COLO829 (cell line): ENCODE measurements around the gene RETREG1.
A peak's percentile ranks its signal among the peaks of the same experiment; 100 is the strongest.

Source experiments
- DNase-seq: peaks from one replicate; pipeline ENCODE4 v3.0.0; 2012; ENCODE audit warnings: low spot score

The RETREG1 gene

DNA sequence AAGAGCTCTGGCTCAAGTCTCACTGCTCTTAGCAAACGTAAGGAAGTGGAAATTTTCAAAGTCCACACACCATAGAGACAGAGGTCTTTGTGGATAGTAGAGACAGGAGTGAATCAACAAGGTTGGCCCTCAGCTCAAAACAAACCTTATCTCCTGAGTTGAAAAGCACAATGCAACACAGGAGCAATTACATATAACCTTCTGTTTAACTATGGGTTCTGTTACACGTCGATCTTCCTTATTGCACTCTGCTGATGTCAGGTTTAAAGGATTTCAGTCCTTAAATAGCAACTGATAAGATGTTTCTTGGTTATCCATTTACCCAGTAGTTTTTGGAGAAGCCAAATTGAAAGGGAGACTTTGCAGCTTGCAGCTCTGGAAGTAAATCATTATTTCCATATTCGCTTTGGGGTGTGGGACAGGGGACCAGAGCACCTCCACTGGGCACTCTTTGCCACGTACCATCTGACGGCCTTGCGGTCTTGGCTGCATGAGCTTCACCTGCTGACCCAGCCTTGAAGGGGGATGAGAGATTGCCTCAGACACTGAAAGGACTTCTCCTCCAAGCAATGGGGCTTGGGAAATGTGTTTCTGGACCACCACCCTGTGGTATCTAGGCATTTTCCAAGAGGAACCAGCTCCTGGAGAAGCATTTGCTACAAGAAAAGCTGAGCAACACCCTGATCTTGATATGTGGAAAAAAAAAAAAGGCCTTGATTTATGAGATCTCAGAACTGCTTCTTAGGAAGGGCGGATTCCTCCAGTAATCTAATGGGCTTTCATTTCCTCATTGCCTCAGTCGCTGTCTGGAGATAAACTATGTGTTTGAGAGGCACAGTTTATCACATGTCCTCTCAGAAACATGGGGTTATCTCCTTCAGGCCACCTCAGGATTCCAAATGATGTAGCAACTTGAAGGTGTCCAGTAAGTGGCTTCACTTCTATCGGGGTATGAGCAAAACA, 95.0 kb downstream of the RETREG1 start:
- no peak for DNase-seq

DNA sequence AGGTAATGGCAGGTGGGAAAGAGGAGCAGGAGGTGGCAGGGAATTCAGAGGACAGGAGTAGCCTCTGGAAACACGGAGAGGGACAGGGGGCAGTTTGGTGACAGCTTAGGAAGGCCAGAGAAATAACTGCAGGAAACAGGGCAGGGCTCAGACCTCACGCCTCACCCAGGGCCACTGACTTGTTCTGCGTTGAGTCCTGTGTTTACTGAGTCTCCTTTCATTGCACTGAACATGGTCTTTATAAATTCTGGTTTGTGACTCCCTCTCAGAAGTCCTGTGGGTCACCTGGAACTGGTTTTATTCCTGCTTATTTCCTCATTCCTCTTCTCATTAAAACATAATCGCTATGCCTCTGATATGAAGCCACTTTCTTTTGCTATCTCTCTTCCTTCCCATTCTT, 96.0 kb downstream of the RETREG1 start:
- DNase-seq = no peak

DNA sequence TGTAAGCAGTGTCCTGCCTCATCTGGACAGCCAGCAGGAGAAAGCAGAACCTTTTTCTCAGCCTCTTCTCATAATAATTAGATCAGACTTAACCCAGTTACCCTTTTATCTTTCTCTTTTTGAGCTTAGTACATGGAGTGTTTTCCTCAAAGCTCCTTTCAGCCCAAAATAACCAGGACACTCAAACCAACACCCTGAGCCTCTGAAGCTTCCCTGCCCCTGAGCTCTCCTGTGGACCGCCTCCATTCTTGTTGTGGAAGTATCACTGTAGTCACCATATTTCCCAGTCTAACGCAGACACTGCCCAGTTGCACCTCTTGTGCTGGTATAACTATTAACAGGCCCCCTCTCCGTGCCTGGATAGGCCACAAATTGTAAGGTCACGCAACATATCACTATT, 97.4 kb downstream of the RETREG1 start:
- DNase-seq = no peak

DNA sequence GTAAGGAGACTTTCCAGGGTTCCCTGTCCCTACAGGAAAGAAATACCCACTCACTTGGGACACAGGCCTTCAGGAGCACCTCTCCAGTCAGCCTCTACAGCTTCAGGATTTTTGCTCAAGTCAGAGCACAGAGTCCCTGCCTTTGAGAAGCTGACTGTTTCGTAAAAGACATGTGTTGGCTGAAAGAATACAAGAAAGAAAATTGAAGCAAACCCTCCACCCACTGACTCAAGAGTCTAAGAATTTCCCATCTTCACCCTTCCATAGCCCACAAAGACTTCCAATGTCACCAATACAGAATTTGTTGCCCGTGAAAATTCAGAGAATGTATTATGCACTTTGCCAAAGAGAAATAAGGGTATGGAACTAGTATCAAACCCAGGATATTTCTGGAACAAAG, 98.2 kb downstream of the RETREG1 start:
- no peak for DNase-seq

DNA sequence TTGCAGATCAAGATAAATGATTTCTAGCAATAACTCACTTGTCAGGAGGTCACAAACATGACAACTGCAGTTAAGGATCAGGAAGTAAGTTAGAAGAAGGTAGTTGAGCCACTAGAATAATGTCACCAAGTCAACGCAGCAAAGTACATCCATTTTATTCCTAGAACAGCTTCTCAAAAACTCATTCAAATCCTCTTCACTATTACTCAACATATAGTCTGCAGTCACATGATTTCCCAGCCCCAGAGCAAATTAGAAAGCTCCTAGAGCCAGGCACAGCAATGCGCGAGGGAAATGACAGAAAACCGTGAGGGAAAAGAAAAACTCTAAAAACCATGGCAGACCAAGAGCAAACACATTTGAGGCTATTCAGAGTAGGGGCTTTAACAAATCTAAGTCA, 101.3 kb downstream of the RETREG1 start:
- DNase-seq = no peak

DNA sequence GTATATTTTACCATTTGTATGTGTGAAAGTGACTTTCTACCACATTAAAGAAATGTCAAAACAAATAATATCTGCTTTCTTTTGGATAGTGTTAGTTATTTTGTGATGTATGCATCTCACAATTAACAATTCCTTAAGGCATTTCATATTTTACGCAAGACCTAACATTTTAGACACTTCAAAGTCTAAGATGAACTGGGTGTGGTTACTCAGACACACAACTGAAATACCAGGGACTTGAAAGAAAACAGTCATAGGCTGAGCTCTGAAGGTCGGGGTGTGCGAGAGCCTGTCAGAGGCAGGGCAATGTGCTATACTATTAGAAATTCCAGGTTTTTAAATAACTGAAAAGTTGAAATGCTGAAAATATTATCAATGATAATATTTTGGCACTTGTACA, 106.7 kb downstream of the RETREG1 start:
- no peak for DNase-seq

DNA sequence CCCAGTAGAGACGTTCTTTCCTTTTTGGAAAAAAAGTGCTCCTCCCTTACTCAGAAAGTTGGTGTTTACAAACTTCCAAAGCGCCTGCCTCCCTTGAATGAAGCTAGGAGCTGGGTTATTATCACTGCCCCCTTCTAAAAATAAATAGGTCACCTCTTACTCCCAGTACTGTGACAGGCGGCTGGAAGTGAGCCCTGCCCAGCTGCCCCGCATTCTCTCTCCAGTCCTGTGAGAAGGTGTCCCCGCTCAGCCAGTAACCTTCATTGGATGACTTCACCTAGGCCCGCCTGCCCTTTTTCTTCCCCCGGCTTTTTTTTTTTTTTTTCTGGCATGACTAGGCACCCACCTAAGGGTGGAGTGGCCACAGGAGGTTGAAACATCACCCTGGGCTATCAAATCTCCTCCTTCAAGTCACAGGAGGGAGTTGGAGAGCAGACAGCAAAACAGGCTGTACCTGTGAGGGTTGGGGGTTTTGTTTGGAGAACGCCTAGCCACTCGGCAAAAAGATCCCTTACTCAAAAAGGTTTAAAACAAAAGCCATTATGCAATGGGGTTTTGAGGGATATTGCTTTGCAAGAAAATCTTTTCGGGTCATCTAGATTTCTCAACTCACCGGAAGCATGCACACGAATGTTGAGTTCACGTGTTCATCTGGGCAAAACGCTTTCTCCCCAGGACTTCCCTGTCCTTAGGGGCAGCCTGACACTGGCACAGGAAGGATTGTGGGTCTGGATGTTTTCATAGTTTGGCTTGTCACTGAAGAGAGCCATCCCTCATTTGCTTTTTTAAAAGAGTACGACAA, 107.9 kb downstream of the RETREG1 start:
- no peak for DNase-seq

DNA sequence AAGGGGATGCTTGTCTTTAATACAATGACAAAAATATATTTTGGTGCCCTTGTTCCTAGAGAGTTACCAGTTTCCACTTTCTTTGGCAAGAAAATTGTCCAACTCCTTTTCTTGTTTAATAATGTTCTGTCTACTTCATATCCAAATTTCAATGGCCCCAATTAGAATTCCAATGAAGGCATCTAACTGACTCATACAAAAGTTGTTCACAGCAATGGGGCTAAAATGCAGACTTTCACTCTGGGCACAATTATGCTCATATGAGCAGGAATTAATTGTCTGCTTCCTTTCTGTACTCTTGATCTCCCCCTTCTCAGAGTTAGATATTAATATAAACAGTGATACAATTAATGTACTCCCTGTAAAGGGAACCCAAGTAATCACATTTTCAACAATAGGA, 109.1 kb downstream of the RETREG1 start:
- no peak for DNase-seq

DNA sequence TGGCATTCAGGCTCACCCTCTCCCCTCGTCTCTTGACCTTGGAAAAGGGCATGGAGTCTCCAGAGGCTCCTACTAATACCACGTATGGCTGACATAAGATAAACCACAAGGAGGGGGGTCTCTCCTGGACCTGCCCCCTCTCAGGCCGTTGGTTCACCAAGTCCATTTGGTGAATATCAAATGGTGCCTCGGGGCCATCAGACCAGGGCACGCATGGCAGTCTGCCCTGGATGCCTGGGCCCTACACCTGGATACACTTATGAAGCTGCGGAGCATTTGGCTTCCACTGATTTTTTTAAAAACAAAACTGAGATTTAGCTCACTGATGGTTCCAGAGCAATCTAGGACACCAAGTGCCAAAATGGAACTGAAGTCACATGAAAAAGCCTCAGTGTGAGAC, 110.9 kb downstream of the RETREG1 start:
- no peak for DNase-seq

DNA sequence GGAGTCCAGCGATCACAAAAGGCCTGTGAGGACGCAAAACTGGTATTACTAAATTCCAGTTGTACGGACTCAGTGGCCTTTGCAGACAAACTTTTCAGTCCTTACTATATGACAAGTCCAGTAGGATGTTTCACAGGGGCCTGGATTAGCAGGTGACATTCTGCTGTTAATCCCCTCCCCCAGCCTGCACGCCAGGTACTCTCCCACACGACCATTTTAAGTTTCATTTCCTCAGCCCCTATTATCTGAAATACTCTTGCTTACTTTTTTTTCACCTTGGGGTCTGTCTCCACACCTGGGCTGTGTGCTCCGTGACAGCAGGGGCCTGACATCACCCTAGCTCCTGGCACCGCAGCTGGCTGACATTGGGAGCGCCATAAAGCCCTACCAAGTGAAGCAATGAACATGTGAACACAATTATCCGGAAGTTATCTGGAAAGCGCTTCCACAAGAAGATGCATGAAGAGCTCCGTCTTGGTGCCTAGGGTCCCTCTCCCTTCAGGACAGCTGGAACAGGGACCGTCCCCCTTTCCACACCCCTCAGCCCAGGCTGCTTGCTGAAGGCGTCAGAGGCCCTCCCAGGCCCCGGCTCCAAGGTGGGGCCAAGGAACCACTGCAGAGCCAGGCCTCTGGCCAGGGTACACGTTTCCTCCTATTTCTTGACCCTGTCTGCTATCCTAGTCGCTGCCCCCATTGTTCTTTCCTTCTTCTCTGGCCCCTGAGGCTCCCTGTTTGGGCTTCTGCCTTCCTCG, 111.5 kb downstream of the RETREG1 start:
- DNase-seq = no peak

DNA sequence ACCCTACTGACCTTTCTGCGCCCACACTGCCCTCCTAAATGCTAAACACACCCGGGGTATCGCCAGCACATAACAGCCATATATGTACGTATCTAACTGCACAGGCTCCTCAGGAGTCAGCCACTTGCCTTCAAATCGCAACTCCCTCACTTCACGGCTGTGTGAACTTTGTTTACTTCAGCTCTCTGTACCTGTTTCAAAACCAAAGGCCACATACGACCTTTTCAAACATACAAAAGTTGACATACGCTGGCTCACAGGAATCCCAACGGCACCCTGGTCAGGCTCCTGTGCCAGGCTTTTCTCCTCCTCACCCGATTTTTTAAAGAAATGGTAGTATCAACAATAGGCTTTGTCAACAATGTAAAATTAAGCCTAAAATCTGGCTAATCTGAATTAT, 112.2 kb downstream of the RETREG1 start:
- DNase-seq = no peak

DNA sequence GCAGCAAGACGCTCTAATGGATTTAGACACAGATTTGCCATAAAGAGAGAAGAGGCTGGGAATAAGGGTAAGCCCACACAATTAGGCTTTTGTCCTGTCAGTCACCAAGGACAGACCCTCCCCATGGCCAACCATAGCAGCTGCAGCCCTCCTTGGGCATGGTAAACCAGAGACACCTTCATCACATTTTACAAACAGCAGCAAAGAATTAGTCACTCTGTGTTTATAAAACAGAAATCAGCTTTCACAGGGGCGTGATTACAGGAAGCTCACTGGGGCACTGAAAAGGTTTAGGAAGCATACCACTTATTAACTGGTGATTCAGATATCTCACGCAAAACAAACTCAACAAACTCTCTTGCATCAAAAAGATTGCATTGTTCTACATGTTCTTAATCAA, 113.9 kb downstream of the RETREG1 start:
- peak; percentile 37 for DNase-seq

DNA sequence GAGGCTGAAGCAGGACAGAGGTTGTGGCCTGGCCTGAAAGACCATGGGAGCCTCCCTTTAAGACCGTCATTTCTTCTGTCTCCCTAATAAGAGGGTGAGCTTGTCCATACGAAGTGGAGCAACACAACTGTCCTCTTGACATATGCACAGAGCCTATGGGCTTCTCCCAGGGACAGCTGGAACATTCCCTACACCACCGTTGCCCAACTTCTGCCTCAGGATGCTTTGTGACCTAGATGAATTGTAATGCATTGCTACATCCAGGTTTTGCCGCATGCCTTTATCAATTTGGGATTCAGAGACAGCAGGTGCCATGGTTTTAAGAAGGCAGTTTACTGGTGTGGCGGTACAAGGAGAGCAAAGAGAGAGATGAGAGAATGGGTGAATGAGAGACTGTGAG, 116.8 kb downstream of the RETREG1 start:
- no peak for DNase-seq

DNA sequence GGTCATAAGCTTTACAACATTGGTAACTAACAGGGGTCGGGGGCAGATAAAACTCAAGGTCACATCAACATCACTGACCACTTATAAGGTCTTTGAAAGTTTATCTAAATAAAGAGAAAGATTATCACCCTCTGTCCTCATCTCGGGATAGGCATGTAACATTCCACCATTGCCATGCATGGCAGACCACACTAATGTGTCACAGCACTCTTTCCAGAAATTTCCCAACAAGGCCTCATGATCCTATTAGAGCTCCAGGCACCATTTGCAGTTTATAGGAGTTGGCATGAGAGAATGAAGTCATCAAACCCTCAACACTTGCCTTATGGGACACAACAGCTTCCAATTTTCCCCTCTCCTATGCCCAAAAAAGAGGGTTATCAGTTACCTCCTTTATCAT, 119.3 kb downstream of the RETREG1 start:
- DNase-seq = no peak

DNA sequence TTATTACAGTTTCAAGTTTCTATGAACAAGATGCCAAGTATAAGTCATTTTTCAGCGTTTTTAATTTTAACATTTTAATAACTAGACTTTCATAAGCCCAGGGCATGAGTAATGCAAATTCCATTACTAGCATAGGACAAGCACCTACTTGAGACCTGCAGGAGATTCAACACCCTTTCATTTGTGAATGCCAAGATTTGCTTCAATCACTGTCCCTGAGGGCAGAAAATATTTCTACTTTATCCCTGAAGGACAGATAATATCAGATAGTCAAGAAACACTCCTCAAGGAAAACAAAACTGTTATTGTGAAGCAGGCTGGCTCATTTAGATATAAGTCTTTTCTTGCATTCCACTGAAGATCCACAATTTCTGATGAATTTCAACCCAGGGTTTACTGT, 123.5 kb downstream of the RETREG1 start:
- peak; percentile 56 for DNase-seq

DNA sequence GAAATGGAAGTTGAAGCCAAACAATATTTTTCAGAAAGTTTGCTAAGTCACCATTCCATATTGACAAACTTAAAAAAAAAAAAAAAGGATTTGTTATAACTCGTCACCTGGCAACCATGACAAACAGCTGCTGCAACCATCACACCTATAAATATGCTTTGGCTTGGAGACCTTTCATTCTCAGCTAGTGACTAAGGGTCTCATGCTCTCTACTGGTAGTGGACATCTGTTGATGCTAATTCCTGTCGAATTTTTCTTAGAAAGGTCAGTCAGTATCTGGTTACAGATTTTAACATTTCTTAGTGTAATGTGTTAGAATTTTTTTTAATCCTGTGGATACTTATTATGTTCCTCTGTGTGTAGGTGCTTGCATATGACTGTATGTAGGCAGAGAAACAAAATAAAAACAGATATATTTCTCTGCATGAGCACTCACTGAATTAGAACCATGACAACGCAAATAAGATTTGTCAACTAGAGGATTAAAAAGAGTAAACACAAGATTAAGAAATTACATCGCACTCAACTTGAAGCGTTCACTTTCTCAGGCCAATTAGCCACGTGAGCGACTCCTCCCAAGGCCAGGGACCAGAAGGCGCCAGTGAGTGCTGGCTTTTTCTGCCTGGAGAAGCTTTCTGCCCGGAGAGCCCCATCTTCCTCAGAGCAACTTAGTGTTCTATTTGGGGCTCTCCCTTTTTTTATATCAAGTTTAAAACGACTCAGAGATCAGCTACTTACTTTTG, 124.2 kb downstream of the RETREG1 start:
- DNase-seq = peak; percentile 59

DNA sequence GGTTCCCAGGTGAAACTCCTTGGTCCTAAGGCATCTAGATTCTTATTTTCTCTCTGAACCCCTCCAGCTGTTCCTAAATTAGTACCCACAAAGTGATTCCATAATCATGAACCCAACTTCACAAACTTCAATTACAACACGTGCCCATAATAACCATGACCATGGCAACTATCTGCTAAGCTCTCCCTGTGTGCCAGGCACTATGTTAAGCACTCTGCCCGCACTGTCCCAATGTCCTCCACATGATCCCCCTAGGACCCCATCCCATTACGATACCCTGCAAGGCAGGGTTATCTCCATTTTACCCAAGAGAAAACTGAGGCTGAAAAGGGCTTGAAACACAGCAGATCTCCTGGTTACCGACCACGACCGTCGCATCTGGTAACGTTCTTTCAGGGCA, 125.9 kb downstream of the RETREG1 start:
- no peak for DNase-seq

DNA sequence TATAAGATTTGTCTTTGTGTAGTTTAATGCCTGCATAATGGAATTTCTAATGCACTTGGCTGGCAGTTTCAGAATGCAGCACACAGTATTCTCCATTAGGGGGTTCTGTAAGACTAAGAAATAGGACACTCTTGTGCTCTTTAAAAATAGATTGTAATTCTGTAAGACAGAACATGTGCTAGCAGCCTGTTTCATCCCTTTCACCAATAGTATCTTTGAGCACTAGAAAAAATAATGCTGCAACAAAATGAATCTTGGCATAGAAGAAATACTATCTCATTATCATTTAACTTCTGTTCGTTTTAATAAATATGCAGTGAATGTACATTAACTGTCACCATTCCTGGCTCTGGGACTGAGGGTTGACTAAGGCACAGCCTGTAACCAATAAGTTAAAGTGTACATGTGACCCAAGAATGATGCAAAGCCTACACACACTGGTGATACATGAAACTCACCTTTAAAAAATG, 127.4 kb downstream of the RETREG1 start:
- DNase-seq = peak; percentile 46

DNA sequence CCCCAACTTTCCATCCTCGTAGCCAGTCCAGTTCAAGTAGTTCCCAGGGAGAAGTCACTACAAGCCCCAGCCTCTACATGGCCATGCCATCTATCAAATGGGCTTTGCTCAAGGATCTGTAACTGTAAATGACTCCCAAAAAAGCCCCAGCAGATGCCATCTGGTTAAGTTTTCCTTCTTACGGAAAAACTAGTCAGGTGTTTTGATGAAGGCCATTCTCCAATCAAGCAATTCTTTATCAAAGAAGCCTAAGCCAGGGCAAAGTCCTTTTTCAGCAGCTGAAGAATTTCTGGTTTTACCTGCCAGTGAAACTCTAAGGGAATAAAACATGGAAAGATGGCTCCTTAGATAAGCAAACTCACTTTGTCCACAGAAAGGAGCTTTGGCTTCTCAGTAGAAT, 129.3 kb downstream of the RETREG1 start:
- DNase-seq = no peak

DNA sequence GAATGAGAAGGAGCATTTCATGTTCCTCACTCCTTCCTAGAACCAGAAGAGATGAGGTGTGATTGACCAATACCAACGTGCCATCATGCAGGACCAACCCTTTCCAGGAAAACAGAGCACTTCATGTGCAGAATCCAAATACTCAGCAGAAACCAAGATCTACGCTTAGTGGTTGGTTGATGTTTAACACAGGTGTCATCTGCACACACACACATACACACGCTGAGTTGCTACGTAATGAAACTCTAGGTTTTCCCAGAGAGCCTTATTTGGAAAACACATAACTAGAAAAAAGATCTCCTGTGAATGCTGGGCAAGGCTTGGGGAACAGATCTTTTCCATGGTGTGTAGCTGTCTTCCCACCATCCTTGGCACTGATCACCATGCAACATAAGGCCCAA, 130.1 kb downstream of the RETREG1 start:
- DNase-seq = no peak

DNA sequence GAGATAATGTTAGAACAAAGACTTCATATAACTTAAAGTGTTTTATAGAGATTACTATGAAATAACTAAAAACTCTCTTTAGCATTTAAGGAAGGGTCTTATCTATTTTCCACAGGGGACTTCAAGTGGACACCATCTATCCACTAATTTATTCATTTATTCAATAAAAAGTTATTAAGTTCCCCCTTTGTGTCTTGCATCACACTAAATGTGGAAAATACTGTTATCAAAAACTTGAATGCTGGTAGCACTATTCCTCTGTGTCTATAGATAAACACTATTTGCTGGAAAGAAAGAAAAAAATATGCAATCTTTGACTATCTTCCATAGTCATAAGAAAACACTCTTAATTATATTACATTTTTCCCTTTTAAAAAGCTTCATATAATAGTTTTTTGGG, 131.1 kb downstream of the RETREG1 start:
- no peak for DNase-seq

DNA sequence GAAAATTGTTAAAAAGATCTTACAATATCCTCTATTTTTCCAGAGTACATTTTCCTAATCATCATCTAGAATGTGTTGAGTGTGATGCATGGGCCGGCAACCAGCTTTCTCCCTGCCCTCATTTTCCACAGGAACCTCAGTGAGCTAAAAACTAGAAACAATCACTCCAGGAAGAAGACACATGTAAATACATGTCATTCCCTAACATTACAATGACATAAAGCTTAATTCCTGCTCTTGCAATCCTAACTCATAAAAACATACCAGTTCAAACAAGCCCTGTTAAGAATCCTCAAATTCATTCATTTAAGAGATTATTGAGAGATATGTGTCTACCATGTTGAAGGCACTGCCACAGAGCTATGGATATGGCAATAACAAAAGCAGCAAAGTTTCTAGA, 132.7 kb downstream of the RETREG1 start:
- no peak for DNase-seq
